M059J (cell line): ENCODE measurements around the gene AIPL1. TPM values are rescaled to one million over a fixed set of nuclear protein-coding genes. Genes with fewer than 3 reads are reported as not detected.
A peak's percentile ranks its signal among the peaks of the same experiment; 100 is the strongest.

Source experiments
- DNase-seq: peaks from one replicate; pipeline ENCODE4 v3.0.0-alpha.2; 2012; ENCODE audit warnings: low read depth
- total RNA-seq: library from RNA; depleted of rRNA; stranded (reverse); fragments of >200 nt; shearing (Covaris generic); gene quantifications from 2 replicates; pipeline ENCODE4 v1.2.3, GENCODE V29; 2014

Gene AIPL1
- total RNA-seq, 1 experiment from 2014 or later: 0.05 TPM

DNA sequence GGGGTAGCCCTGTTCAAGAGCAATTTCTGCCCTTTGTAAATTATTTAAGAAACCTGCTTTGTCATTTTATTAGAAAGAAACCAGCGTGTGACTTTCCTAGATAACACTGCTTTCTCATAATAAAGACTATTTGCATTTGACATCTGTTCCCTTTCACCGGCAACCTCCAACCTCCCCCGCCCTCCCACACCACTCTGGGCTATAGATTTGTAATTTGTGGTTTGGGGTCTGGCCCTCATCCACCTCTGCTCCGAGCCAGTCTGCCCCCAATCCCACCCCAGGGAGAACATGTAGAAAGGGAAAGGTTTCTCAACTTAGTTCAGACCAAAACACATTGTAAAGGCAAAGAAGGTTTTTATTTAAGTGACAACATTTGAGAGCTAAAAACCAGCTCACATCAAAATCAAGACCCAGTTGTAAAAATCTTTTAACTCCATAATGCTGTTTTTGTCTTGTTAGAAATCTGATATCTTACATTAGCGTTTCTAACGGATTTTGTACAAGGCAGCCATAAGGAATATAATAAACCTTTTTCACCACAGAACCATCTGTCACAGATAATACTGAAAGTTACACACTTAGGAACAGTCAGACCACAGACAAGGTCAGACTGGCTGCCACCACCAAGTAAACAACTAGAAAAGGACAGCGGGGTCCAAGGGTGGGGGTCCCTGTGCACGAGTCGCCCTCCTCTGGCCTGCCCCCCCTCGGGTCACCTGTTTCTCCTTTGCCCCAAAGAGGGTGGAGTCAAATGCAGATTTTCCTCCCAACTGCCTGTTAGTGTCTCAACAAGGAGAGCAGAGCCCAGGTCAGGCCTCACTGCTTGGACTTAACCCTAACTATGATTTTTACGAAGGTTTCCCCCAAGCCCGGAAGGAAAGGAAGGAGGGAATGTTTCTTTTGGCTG is 16.3 kb upstream of the AIPL1 start:
- DNase-seq: no peak

DNA sequence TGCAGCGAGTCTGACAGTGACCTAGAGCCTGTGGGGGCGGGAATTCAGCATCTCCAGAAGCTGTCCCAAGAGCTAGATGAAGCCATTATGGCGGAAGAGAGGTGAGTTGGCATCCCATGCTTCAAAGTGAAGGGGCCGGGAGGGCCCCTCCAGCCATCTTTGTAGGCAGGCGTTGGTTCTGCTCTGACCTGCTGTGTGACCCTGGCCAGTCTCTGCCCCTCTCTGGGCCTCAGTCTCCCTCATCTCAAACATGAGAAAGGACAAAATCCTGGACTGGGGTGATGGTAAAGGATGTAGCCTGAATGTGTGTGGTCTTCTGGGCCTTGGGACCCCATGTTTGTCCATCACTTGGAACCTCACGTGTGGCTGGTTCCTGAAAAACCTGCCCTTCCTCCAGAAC is 14.4 kb upstream of the AIPL1 start:
- DNase-seq: no peak

DNA sequence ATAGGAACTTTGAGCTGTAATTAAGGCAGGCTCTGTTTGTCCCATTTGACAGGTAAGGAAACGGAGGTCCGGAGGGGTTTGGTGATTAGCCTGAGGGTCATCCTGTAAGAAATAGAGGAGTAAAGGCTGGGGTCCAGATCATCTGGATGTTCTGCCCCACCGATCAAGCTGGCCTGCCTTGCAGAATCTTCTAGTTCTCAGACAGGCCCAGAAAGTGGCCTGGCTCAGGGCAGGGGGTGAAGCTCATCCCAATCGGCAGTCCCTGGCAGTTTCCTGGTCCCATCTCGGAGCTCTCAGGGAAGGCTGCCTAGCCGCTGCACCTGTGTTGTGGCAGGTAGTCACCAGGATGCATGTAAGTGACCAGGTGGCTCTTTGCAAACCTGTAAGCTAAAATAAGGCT is 13.6 kb upstream of the AIPL1 start:
- no peak for DNase-seq

DNA sequence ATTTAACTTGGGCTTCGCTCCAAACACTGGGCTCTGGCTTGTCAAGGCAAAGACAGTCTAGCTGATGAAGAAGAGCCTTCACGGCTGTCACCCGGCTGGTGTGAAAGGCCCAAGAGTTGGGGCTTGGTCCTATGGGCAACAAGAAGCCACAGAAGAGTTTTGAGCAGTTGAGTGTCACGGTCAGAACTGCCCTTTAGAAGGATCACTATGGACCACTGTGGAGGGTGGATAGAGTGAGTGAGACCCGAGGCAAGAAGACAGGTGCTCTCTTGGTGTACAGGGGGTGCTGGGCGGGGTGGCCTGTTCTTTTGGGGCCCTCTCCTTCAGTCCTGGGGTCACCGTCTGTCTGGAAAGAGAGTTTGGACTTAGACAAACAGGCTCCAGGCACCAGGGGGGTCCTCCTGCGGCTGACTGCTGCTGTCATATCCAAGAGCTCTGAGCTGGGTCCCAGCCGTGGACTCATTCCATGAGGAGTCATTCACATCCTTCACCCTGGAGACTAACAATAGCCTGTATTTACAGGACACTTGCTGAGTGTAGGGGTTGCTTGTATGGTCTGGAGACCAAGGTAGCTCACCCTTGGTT is 11.7 kb upstream of the AIPL1 start:
- no peak for DNase-seq

DNA sequence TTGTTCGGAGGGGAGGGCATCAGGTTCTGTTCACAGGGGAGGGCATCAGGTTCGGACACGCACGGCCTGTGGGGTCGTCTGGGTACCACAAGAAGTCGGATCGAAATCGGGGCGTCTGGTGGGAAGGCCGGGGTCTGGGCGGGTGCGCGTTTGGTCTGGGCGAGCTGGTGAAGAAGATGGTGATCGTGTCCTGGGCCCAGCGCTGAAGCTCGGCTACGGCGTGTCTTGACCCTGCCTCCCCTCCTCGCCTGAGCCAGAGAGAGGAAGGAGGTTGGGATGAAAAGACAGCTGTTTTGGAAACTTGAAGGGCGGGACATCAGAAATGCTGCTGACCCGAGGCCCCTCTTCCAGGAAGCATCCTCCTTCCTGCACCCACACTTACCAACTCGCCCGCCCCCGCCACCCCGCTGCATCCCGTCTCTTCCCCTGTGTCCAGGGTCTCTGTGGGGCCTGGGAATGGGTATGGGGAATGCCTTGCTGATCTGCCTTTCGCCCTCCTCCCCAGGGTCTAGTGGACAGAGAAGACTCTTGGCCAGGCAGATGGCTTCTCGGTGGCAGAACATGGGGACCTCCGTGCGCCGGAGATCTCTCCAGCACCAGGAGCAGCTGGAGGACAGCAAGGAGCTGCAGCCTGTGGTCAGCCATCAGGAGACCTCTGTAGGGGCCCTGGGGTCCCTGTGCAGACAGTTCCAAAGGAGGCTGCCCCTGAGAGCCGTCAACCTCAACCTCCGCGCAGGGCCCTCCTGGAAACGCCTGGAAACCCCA is 9.8 kb upstream of the AIPL1 start:
- DNase-seq: no peak

DNA sequence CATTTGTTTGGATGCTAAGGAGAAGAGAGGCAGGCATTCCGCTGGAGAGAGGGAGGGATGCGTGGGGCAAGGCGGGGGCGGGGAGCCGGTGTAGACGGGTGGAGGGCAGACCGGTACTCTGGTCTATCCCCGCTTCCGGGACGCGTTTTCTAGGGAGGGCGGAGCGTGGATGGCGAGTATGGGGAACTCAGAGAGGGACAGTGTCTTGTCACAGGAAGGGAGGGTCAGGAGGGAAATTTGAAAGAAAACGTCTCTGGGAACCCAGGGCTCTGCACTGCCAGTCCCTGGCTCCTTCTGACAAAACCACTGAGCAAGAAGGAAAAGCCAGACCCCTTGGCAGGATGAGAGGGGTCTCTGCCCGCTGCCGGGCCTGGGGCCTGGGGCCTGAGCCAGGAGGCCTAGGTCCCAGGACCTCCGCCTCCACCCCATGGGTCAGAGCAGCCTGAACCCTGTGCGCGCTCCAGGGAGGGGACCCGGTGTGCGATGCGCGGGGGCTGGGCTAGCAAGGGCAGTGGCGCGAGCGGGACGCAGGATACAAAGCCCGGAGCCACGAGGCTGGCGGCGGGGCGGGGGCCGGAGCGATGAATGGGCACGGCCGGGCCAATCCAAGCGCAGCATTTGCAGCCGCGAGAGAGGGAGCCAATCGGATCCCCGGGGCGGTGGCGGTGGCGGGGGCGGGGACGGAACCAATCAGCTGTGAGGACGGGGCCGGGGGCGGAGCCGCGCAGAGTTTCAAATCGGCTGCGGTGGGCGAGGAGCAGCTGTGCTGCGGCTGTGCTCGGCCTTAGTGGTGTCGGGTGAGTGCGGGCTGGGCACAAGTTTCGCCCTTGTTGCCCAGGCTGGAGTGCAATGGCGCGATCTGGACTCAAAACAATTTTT is 9.0 kb upstream of the AIPL1 start, which contains the start of gene PIMREG:
Gene PIMREG, plus strand, starts transcription at position 764 of the 879 bp plus-strand sequence. CDS start 656 bp downstream, outside the sequence.
- DNase-seq: peak; percentile 94

DNA sequence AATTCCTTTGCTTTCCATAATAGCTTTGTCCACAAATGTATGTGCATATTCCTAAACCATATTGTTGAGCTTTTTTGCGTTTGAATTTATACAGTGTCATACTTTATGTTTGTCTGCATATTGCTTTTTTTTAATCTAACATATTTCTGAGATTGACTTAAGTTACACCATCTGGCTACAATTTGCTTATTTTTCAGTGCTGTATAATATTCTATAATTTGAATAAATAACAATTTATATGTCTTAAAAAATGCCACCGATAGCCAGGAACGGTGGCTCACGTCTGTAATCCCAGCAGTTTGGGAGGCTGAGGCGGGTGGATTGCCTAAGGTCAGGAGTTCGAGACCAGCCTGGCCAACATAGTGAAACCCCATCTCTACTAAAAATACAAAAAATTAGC is 7.9 kb upstream of the AIPL1 start:
- DNase-seq: no peak

DNA sequence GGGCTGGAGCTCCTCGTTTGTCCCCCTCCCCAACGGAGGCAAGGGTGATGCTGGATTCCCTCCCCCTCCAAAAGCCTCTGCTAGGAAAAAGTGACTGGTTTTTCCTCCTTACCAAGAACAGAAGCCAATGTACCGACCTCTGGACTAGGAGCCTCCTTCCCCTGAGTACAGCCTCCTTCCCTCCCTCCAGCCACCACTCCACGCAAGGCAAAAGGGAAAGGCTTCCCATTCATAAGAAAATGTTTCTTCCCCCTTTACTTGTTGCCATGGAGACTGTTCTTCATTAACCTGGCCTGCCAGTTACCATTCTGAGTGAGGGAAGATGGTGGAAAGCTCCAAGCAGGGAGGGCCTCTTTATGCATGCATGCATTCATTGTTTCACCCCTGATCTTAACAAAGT is 5.0 kb upstream of the AIPL1 start:
- DNase-seq: no peak

DNA sequence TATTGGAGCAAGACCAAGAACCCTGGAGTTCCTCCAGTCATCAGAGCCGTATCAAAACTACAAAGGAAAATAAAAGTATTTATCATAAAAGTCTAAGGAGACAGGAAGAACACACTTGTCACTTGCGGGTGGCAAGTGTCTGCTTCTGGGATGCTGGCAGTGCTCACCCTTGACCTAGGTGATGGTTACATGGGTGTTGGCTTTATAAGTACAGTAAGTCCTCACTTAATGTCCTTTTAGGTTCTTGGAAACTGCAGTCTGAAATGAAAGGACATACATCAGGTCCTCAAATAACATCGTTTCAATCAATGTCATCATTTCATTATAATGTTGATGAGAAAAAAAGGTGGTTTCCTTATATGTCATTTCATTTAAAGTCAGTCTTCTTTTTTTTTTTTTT is 3.0 kb upstream of the AIPL1 start:
- no peak for DNase-seq

DNA sequence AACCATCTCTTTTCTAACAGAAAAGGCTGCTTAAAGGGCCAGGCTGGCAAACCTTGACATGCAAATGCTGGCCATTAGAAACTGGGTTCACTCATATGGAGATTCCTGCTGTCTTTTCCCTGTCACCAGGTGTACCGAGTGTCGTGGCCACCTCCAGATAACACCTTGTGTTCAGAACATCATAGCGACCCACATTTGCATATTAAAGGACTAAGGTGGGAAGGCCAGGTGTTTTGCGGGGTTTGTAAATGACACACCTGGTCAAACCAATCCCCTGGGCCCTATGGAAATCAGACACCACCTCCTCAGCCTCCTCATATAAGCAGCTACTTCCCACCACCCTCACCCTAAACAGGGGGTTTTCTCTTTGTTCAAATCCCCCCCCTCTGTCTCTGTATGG is 2.5 kb upstream of the AIPL1 start:
- no peak for DNase-seq

DNA sequence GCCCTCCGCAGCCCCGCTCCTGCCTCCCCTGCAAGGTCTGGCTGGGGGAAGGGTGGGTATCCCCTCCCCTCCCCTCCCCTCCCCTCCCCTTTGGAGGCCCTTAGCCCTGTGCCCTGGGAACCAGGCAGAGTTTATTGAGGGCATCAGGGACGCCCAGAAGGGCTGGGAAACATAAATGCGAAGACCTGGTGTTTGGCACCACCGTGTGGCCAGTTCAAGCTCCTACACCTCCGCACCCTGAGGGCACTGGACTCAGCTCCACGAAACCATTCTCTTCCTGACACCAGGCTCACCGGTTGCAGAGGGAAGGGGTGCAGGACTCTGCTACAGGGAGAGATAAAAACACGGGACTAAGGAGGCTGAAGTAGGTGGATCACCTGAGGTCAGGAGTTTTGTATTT is 1.0 kb upstream of the AIPL1 start:
- peak; percentile 62 for DNase-seq

DNA sequence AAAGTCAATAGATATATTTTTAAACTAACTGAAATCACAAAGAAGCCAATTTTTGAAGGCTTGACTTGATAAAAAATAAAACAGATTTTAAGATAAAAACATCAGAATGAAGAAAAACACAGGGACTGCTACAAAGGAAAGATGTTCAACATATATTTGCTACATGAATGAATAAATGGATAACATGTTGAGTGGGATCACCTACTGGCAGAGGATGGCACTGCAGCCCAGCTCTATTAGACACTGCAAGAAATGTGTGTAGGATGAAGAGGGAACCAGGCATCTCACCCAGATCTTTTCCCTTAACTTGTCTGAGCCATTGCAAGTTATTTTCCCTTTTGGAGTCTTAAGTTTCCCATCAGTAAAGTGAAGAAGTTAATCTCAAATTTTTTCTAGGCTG is 4.2 kb downstream of the AIPL1 start:
- no peak for DNase-seq

DNA sequence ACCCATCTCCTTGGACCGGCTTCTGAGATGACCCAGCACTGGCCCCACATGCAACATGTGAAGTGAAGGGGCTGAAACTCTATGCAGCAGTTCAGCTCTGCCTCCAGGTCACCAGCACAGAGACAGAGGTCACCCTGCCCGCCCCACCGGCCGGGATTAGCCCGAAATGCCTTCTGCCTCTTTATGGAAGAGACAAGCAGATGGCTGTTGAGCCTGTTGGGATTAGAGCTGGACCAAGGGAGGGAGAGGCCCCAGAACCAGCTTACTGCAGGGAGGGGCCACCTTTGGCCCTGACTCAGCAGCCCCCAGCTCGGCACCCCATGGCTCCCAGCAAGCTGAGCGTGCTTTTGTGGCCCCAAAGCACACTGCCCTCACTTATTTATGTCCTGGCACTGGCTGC is 5.7 kb downstream of the AIPL1 start:
- DNase-seq: no peak

DNA sequence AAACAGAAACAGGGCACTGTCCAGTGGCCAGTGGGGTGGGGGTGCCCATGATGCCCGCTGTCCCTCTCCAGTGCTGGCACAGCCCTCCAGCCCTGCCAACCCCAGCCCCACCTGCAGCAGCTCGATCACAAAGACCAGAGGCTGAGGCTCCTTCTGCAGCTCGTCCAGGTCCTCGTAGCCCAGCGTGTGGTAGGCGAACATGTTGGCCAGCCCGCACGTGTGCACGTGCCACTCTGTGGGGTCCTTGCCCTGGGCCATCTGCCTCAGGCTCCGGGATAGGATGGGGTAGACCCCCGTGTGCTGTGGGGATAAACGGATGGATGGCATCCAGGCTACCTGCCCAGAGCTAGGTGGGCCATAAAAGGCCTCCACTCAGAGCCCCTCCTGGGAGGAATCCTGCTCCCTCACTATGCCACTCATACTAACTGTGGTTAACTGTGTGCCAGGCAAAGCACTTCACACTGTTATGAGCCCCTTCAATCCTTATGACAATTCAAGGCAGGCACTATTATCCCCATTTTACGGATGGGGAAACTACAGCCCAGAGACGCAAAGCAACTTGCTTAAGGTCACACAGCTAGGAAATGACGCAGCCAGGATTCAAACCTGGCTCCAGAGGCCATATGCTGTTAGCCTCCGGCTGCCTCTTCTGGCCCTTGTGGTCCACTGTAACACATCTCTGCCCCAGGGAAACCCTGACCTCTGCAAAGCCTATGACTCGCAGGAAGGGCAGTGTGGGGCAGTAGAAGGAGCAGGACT is 6.5 kb downstream of the AIPL1 start:
- peak; percentile 16 for DNase-seq

DNA sequence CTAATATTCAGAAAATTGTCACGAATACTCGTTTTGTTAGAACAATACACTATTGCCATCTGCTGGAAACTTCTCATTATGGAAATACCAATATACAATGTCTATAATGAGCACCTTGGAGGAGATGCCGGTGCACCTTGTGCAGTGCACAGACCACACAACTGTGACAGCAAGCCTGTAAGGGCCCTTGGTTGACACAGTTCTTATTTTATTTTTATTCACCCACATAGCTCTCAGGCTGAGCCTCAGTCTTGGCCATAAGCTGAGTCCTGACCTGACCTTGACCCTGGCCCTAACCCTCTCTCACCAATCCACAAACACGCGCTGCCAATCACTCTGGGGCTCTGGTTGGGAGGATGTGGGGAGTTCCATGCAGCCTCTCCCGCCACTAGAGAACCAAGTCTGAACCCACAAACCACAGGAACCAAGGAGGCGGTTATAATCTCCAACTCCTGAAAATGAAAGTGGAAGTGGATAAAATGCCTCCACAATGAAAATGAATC is 7.6 kb downstream of the AIPL1 start:
- peak; percentile 74 for DNase-seq

DNA sequence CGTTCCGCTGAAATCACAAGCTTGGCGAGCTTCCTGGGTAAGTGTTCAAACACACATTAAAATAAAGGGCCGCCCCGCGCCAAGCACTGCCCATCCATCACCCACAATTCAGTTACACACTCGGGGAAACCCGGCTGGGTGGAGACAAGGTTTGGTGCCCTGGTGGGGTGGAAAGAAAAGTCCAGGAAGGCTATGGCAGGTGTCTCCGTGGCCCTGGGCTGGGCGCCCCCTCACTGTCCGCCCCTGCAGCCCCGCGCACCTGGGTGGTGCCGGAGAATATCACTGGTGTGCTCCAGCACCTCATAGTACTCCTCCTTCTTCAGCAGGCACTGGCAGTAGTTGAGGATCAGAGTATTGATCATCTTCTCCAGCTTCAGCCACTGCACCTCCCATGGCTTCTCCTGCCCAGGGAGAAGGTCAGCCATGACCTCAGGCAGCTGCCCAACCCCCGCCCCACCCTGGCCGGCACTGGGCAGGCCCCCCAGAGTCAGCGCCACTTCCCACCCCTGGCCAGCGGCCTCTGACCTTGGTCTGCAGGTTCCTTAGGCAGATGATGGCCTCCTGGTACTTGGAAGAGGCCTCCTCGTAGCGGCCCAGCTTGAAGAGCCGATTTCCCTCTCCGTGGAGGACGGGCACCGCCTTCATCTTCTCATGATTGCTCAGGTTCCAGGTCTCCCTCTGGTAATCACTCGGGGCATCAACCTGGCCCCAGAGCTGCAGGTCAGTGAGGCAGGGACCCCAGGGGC is 8.4 kb downstream of the AIPL1 start:
- no peak for DNase-seq

DNA sequence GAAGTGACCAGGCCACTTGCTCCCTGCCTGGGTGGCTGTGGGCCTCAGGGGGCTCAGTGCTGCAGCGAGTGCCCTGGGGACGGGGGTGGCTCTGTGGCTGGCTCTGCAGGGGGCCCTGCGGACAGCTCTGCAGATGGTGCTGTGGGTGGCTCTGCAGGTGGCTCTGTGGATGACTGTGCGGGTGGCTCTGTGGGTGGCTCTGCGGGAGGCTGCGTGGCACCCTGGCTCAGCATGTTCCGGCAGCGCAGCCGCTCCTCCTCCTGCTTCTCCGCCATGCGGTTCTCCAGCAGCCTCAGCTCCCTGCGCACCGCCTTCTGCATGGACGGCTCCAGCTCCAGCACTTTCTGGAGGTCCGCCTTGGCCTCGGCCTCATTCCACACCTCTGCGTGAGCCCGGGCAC is 9.5 kb downstream of the AIPL1 start:
- DNase-seq: no peak

DNA sequence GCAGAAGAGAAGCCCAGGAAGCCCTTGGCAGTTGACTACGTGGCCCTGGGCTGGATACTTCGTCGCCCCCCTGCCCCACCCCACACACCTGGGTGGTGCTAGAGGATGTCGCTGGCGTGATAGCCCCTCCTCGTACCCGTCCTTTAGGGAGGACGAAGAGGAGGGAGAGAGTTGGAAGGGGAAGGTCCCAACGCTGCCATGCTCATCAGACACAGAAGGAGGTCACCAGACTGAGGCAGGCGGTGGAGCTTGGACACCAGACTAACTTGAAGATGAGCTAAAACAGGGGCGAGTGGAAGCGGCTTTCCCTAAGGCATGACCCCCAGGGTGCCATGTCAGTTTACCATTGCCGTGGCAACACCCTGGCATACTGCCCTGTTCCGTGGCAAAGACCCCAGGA is 11.0 kb downstream of the AIPL1 start:
- DNase-seq: no peak

DNA sequence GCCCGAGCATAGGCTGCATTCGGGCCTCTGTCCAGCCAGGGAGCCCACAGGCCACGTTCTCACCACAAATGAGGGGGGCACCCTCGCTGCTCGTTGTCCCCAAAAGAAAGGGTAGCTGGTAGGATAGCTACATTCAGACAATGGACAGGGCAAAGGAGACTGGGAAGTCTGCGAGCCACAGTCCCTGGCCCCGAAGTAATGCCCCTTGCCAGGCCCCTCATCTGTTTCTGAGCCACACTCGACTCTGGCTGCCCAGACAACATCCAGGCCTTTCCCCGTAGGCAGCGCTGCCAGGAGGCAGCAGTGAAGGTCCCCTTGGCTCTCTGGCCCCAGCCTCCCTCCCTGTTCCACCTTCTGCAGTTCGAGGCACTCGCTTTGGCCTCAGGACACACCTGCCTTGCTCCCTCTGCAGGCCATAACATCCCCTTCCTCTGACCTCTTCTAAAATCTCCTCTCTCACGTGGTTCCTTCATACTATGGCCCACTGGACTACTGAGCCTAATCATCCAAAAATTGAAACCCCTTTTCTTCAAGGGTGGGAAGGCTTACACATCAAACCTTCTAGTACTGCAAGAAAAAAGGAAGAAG is 12.2 kb downstream of the AIPL1 start:
- no peak for DNase-seq
